ENCODE data around the gene ZNF787. TPM values are rescaled to one million over a fixed set of nuclear protein-coding genes. Genes with fewer than 3 reads are reported as not detected.

The ZNF787 gene
- total and polyA plus RNA-seq, 2 of the 8 experiments (the other 6 are each of a cell fraction or from before 2014, with no cell fraction given), result 19.7 to 56.0 TPM

GRCh38 chr19:56149656-56150038, 28.6 kb upstream of the ZNF787 start:
- Histone ChIP-seq H3K4me1 (replicated peaks in 1 of 4; ENCODE audit: control insufficient read depth in 3 of 4, insufficient read depth in 4 of 4, low read length in 3 of 4) (peaks cover 5 to 10% (median 7%) of the 10 kb centered on the region in 4 experiments; a peak in 6 of 7 replicates), H3K56ac (replicated peaks; ENCODE audit: insufficient read length, low read depth, low read length) (no peak overlapping the region), H4K5ac (ENCODE audit: insufficient read length, low read depth, low read length) (no peak overlapping the region), H3K79me2 (ENCODE audit: control insufficient read depth in 1 of 2, insufficient read depth in 2 of 2, low read length in 2 of 2) (peaks cover 0 to 13% of the 10 kb centered on the region in 2 experiments; a peak in 2 of 4 replicates), H2BK20ac (ENCODE audit: low read length) (no peak overlapping the region), H3K9me3 (ENCODE audit: insufficient read depth in 2 of 2, low read depth in 1 of 2, low read length in 1 of 2) (no peaks in the 10 kb centered on the region), H2BK5ac (ENCODE audit: low read depth, low read length) (no peak overlapping the region), H3K4me3 (ENCODE audit: extremely low read depth in 1 of 4, insufficient read depth in 2 of 4, low read depth in 3 of 4, low read length in 4 of 4) (no peak overlapping the region), H4K91ac (replicated peaks; ENCODE audit: insufficient read length, low read length) (no peak overlapping the region), H3K4ac (replicated peaks; ENCODE audit: insufficient read length, low read depth, low read length) (no peak overlapping the region), H3K14ac (ENCODE audit: insufficient read length) (no peak overlapping the region), H2AFZ (ENCODE audit: low read length) (no peak overlapping the region), H2BK120ac (replicated peaks; ENCODE audit: low read depth, low read length) (no peak overlapping the region), H2BK15ac (ENCODE audit: low read length) (no peak overlapping the region), H3K18ac (ENCODE audit: extremely low read depth, low read length) (no peak overlapping the region), H2AK5ac (ENCODE audit: low read depth, low read length) (peak overlapping the region; percentile 42; the same call in 1 of the 2 replicates), H4K20me1 (replicated peaks in 1 of 2; ENCODE audit: control insufficient read depth in 1 of 2, insufficient read depth in 2 of 2, low read length in 2 of 2) (peaks cover 3 to 15% of the 10 kb centered on the region in 2 experiments), H3K23me2 (ENCODE audit: low read depth, low read length) (no peaks in the 10 kb centered on the region), H3K27me3 (replicated peaks in 1 of 4; ENCODE audit: control insufficient read depth in 3 of 4, extremely low read depth in 1 of 4, insufficient read depth in 3 of 4, low read length in 3 of 4) (no peaks in the 10 kb centered on the region), H3K4me2 (ENCODE audit: insufficient read depth in 1 of 2, low read depth in 2 of 2, low read length in 2 of 2) (no peak overlapping the region), H3K23ac (ENCODE audit: insufficient read length) (no peak overlapping the region), H3K36me3 (ENCODE audit: control insufficient read depth in 2 of 4, insufficient read depth in 4 of 4, low read length in 3 of 4) (peaks cover 0 to 22% (median 9%) of the 10 kb centered on the region in 4 experiments; a peak in 5 of 8 replicates), H2BK12ac (ENCODE audit: low read depth, low read length) (no peak overlapping the region), H4K8ac (ENCODE audit: extremely low read depth, insufficient read depth, low read length) (no peak overlapping the region), H3K27ac (ENCODE audit: low read depth, low read length) (no peak overlapping the region), H3K79me1 (ENCODE audit: low read depth, low read length) (peaks cover 6% of the 10 kb centered on the region), H3K9ac (replicated peaks in 1 of 4; ENCODE audit: extremely low read depth in 1 of 4, low read depth in 3 of 4, low read length in 3 of 4) (no peak overlapping the region)
- ChIA-PET CTCF (ENCODE audit: partially characterized antibody) (no interaction called here), POLR2A (ENCODE audit: partially characterized antibody) (interaction anchor here (1.6 kb wide), 1 partner anchor 29 kb away, joined by 4 read pairs; the partner anchor contains the start of gene ZNF787)
- TF ChIP-seq TAF1 (IDR thresholded peaks at IDR 0.05; ENCODE audit: low read depth, low read length) (no peak), FOSL1 (IDR thresholded peaks at IDR 0.05; ENCODE audit: insufficient read depth, low read depth, low read length) (no peak), POU5F1 (IDR thresholded peaks at IDR 0.05; ENCODE audit: low read depth, low read length) (no peak), CREB1 (IDR thresholded peaks at IDR 0.05) (no peak), TEAD4 (IDR thresholded peaks at IDR 0.05; ENCODE audit: low read depth, low read length) (no peak), YY1 (IDR thresholded peaks at IDR 0.05; ENCODE audit: low read depth, low read length) (no peak), SIRT6 (IDR thresholded peaks at IDR 0.05; ENCODE audit: low read length) (no peak), CHD2 (IDR thresholded peaks at IDR 0.05; ENCODE audit: low read length) (no peak), ZNF274 (IDR thresholded peaks at IDR 0.05; ENCODE audit: borderline replicate concordance, extremely low read depth, low read length) (no peak), SUZ12 (IDR thresholded peaks at IDR 0.05; ENCODE audit: low read length) (no peak), SIX5 (IDR thresholded peaks at IDR 0.05; ENCODE audit: low read depth, low read length) (no peak), GABPA (IDR thresholded peaks at IDR 0.05; ENCODE audit: borderline replicate concordance, insufficient read depth, low read length) (no peak)
- 93% methylated on average over 5 of the region's 5 CpGs; no CpG with 5 or more reads in 1 of the 2 experiments for WGBS, 2 experiments (ENCODE audit: extremely low coverage in 1 of 2, insufficient coverage in 1 of 2, insufficient read length in 1 of 2, insufficient replicate concordance in 2 of 2, low coverage in 1 of 2, low lambda C conversion rate in 2 of 2, missing lambda C conversion rate in 1 of 2)
- FAIRE-seq (no peak), DNase-seq (ENCODE audit: low read depth in 1 of 2, low spot score in 2 of 2) (no peak)

Measured in H1 (cell line).